SH-SY5Y (cell line): ENCODE data around the gene SPRED2.

ENCODE experiments used
- GATA2 ChIP-seq: IDR thresholded peaks from 2 replicates; pipeline ENCODE4 v1.6.1; 2011; ENCODE audit warnings: mild to moderate bottlenecking, low read depth, low read length
- GATA3 ChIP-seq: IDR thresholded peaks from 2 replicates; pipeline ENCODE4 v1.6.1; 2011; ENCODE audit warnings: low read depth, mild to moderate bottlenecking, low read length, moderate library complexity

GRCh38 chr2:65349863-65350262 is 82.5 kb downstream of the SPRED2 start:
- TF ChIP-seq GATA2: no peak; the same call in 1 of the 2 replicates
- no peak for TF ChIP-seq GATA3
